Tibial nerve (tissue), 4 donors: ENCODE results near the gene ZNF341. TPM values are rescaled to one million over a fixed set of nuclear protein-coding genes. Genes with fewer than 3 reads are reported as not detected.

Source experiments
- DNase-seq, 2 donors: peaks; one replicate each; pipeline ENCODE4 v3.0.0-alpha.2; 2019; ENCODE audit warnings: low spot score in 2 of 2
- H3K27ac ChIP-seq, 4 donors: fragments of 200-600 bp; sonication (generic) in 3 of 4; one replicate each; pipeline ENCODE4 v1.5.1; 2017 to 2019; ENCODE audit warnings: mild to moderate bottlenecking in 1 of 4
- H3K27me3 ChIP-seq, 2 donors: fragments of 200-600 bp; sonication (generic) in 1 of 2; one replicate each; pipeline versions ENCODE4 v1.5.1 to v1.6.0; 2017 to 2019
- H3K36me3 ChIP-seq, 3 donors: fragments of 200-600 bp; sonication (generic); one replicate each; pipeline ENCODE4 v1.5.1; 2018 to 2019
- H3K4me1 ChIP-seq, 4 donors: fragments of 200-600 bp; sonication (generic) in 3 of 4; one replicate each; pipeline ENCODE4 v1.5.1; 2017 to 2019
- H3K4me3 ChIP-seq, 4 donors: fragments of 200-600 bp; sonication (generic) in 3 of 4; one replicate each; pipeline ENCODE4 v1.5.1; 2017 to 2019; ENCODE audit warnings: mild to moderate bottlenecking in 1 of 4, moderate library complexity in 1 of 4
- H3K9me3 ChIP-seq, 4 donors: fragments of 200-600 bp; sonication (generic) in 3 of 4; one replicate each; pipeline ENCODE4 v1.5.1; 2017 to 2019
- CTCF ChIP-seq, 5 experiments: fragments of 200-600 bp in 3 of 5; fragments of 450-650 bp in 2 of 5; sonication (generic) in 3 of 5; IDR thresholded peaks; one replicate each; pipeline ENCODE4 v1.5.1; 2016 to 2019; ENCODE audit warnings: antibody characterized with exemption in 5 of 5, mild to moderate bottlenecking in 3 of 5, moderate library complexity in 2 of 5
- EP300 ChIP-seq, 2 donors: sonication (generic); formaldehyde crosslinking; IDR thresholded peaks; one replicate each; pipeline ENCODE4 v1.6.1; 2017; ENCODE audit warnings: antibody characterized with exemption in 2 of 2, mild to moderate bottlenecking in 1 of 2
- POLR2A ChIP-seq, 2 donors: fragments of 450-650 bp; IDR thresholded peaks; one replicate each; pipeline ENCODE4 v1.6.1; 2017; ENCODE audit warnings: antibody characterized with exemption in 2 of 2, mild to moderate bottlenecking in 2 of 2, moderate library complexity in 2 of 2
- WGBS, 2 donors: methylation state at CpG; one replicate each; pipeline ENCODE4 v1.1.5; 2018; 5-methylcytosine and 5-hydroxymethylcytosine counted together
- total RNA-seq, 4 donors: library from RNA; depleted of rRNA; stranded (reverse); fragments of >200 nt; gene quantifications; one replicate each; pipeline ENCODE4 v1.1.0, GENCODE V29; 2016

Gene ZNF341
- total RNA-seq, 4 donors from 2014 or later = 1.7 to 4.8 (median 2.1) TPM

- Histone ChIP-seq H3K36me3 (no peaks in the 10 kb centered on the region), H3K27ac (peak overlapping the region in 2 of 4 donors; percentile 13 to 57), H3K4me1 (peaks cover 0 to 42% (median 12%) of the 10 kb centered on the region in 4 donors), H3K4me3 (no peak overlapping the region), H3K9me3 (no peaks in the 10 kb centered on the region), H3K27me3 (no peaks in the 10 kb centered on the region)
- 12 to 23% methylated on average over 4 of the region's 4 CpGs for WGBS, 2 donors
- no peak for DNase-seq
- no peak for TF ChIP-seq CTCF (IDR thresholded peaks at IDR 0.05)
- TF ChIP-seq EP300 (IDR thresholded peaks at IDR 0.05) = no peak
- no peak for TF ChIP-seq POLR2A (IDR thresholded peaks at IDR 0.05)
Measured at GRCh38 chr20:33689973-33690372, 41.8 kb upstream of the ZNF341 start.

GRCh38 chr20:33693289-33693688 lies 38.5 kb upstream of the ZNF341 start:
- no peaks in the 10 kb centered on the region for H3K9me3 ChIP-seq
- no peak overlapping the region for H3K4me3 ChIP-seq
- peak overlapping the region; percentile 38 to 90 (median 66) for H3K27ac ChIP-seq
- WGBS, 2 donors = 62 to 67% methylated on average over 5 of the region's 5 CpGs
- DNase-seq = no peak
- H3K4me1 ChIP-seq = peaks cover 0 to 25% (median 3%) of the 10 kb centered on the region in 4 donors
- H3K27me3 ChIP-seq = no peaks in the 10 kb centered on the region
- no peak for TF ChIP-seq POLR2A (IDR thresholded peaks at IDR 0.05)
- no peak for TF ChIP-seq EP300 (IDR thresholded peaks at IDR 0.05)
- no peak for TF ChIP-seq CTCF (IDR thresholded peaks at IDR 0.05)
- no peaks in the 10 kb centered on the region for H3K36me3 ChIP-seq

GRCh38 chr20:33693741-33694638 lies 37.8 kb upstream of the ZNF341 start:
- Histone ChIP-seq H3K4me3 (no peak overlapping the region), H3K27ac (peak overlapping the region; percentile 38 to 90 (median 66)), H3K36me3 (no peaks in the 10 kb centered on the region), H3K9me3 (no peaks in the 10 kb centered on the region), H3K27me3 (no peaks in the 10 kb centered on the region), H3K4me1 (peaks cover 0 to 25% (median 3%) of the 10 kb centered on the region in 4 donors)
- DNase-seq = no peak
- 43 to 49% methylated on average over 17 of the region's 17 CpGs for WGBS, 2 donors
- TF ChIP-seq CTCF (IDR thresholded peaks at IDR 0.05) (no peak), POLR2A (IDR thresholded peaks at IDR 0.05) (no peak), EP300 (IDR thresholded peaks at IDR 0.05) (no peak)

- Histone ChIP-seq H3K4me3 (no peak overlapping the region), H3K27ac (peak overlapping the region; percentile 38 to 90 (median 66)), H3K4me1 (peaks cover 0 to 23% (median 3%) of the 10 kb centered on the region in 4 donors), H3K27me3 (no peaks in the 10 kb centered on the region), H3K9me3 (no peaks in the 10 kb centered on the region), H3K36me3 (no peaks in the 10 kb centered on the region)
- TF ChIP-seq POLR2A (IDR thresholded peaks at IDR 0.05) (no peak), EP300 (IDR thresholded peaks at IDR 0.05) (no peak), CTCF (IDR thresholded peaks at IDR 0.05) (no peak)
- DNase-seq = no peak
- WGBS, 2 donors = 72 to 74% methylated on average over 6 of the region's 6 CpGs
Measured at GRCh38 chr20:33694639-33695012, 37.2 kb upstream of the ZNF341 start.

- no peak for TF ChIP-seq POLR2A (IDR thresholded peaks at IDR 0.05)
- Histone ChIP-seq H3K4me1 (peaks cover 0 to 19% (median 3%) of the 10 kb centered on the region in 4 donors), H3K36me3 (no peaks in the 10 kb centered on the region), H3K4me3 (no peak overlapping the region), H3K27ac (no peak overlapping the region), H3K9me3 (no peaks in the 10 kb centered on the region), H3K27me3 (no peaks in the 10 kb centered on the region)
- WGBS, 2 donors = 73 to 82% methylated on average over 4 of the region's 4 CpGs
- no peak for DNase-seq
Measured at GRCh38 chr20:33696448-33696847, 35.3 kb upstream of the ZNF341 start.
